ENCODE data around the gene TOR1AIP2.

GRCh38 chr1:179820226-179820970, 57.2 kb downstream of the TOR1AIP2 start:
- TF ChIP-seq NFRKB (IDR thresholded peaks at IDR 0.05) (no peak), FOXK2 (IDR thresholded peaks at IDR 0.05) (no peak), SUZ12 (IDR thresholded peaks at IDR 0.05) (no peak), FOXA1 (IDR thresholded peaks at IDR 0.05) (no peak)
